Measurements from ENCODE around the gene SHKBP1. TPM values are rescaled to one million over a fixed set of nuclear protein-coding genes. Genes with fewer than 3 reads are reported as not detected.

Gene SHKBP1
- total RNA-seq, 2 donors from 2014 or later, result 15.8 to 35.6 TPM

DNA sequence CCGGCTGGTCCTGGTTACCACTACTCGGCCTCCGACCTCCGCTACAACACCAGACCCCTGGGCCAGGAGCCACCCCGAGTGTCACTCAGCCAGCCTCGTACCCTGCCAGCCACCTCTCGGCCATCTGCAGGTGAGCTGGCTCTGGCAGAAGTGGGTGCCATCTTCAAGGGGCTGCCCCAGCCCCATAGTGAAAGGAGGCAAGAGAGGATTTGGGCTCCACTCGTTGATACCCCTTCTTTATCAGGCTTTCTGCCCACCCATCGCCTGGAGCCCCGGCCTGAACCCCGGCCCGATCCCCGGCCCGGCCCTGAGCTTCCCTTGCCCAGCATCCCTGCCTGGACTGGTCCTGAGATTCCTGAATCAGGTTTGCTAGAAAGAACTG is 31.6 kb downstream of the SHKBP1 start:
- H3K27me3 ChIP-seq, result no peaks in the 10 kb centered on the region
- no peak overlapping the region for H3K27ac ChIP-seq
- peaks cover 0 to 56% of the 10 kb centered on the region in 2 donors for H3K4me1 ChIP-seq
- no peak for TF ChIP-seq CTCF (IDR thresholded peaks at IDR 0.05)
- H3K9me3 ChIP-seq, result no peaks in the 10 kb centered on the region
- no peaks in the 10 kb centered on the region for H3K36me3 ChIP-seq
- no peak overlapping the region for H3K4me3 ChIP-seq
- DNase-seq (ENCODE audit: low spot score), result no peak

DNA sequence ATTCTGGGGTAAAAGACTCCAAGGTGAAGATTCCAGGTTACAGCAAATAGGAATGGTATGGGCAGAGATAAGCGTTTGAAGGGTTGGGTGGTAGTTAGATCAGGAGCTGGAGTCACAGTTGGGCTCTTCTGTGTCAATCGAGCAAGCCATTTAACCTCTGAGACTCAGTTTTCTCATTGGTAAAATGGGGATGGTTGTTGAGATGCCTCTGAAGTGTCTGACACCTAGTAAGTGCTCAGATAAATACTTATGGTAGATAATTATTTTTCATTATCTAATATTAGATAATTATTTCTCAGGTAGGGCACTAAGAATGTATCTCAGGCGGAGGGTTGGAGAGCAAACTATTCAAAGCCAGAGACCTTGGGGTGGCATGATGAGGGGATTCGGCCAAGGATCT is 32.3 kb downstream of the SHKBP1 start:
- Histone ChIP-seq H3K4me3 (no peak overlapping the region), H3K27ac (no peak overlapping the region), H3K27me3 (no peaks in the 10 kb centered on the region), H3K4me1 (peaks cover 0 to 52% of the 10 kb centered on the region in 2 donors), H3K9me3 (no peaks in the 10 kb centered on the region), H3K36me3 (no peaks in the 10 kb centered on the region)
- DNase-seq (ENCODE audit: low spot score), result no peak
- no peak for TF ChIP-seq CTCF (IDR thresholded peaks at IDR 0.05)

DNA sequence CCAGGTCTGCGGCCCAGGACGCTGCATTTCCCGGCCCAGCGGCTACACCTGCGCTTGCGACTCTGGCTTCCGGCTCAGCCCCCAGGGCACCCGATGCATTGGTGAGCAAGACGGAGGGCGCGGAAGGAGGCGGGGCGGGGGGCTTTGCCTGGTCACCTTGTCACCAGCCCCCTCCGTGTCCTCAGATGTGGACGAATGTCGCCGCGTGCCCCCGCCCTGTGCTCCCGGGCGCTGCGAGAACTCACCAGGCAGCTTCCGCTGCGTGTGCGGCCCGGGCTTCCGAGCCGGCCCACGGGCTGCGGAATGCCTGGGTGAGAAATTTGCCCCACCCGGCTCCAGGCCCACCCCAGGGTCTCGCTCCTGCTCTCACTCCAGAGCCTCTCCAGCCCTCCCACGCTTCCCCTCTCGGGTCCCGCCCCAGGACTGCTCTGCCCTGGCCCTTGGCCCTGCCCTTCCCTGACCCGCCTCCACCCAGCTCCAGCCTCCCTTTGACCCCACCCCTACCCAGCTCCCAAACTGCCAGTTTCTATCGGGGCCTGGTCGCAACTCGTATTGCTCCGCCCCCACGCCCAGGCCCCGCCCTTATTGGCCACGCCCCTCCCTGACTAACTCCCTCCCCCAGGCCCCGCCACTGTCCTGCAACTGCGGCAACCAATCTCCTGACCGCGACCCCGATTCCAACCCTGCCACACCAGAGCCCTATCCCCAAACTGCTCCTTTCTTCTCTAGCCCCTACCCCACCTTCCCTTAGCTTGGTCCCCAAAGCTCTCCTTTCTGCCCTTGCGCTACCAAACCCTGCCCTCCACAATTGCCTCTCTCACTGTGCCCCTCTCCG is 33.1 kb downstream of the SHKBP1 start:
- Histone ChIP-seq H3K9me3 (no peaks in the 10 kb centered on the region), H3K4me1 (peaks cover 0 to 52% of the 10 kb centered on the region in 2 donors), H3K27me3 (no peaks in the 10 kb centered on the region), H3K4me3 (peak overlapping the region; percentile 39 to 48), H3K27ac (peak overlapping the region; percentile 74 to 77), H3K36me3 (no peaks in the 10 kb centered on the region)
- no peak for TF ChIP-seq CTCF (IDR thresholded peaks at IDR 0.05)
- peak; percentile 94 for DNase-seq (ENCODE audit: low spot score)

GRCh38 chr19:40610396-40611064 is 33.9 kb downstream of the SHKBP1 start:
- DNase-seq (ENCODE audit: low spot score), result no peak
- Histone ChIP-seq H3K27me3 (no peaks in the 10 kb centered on the region), H3K4me3 (peak overlapping the region; percentile 39 to 48), H3K4me1 (peaks cover 0 to 51% of the 10 kb centered on the region in 2 donors), H3K27ac (peak overlapping the region; percentile 74 to 77), H3K9me3 (no peaks in the 10 kb centered on the region), H3K36me3 (no peaks in the 10 kb centered on the region)
- no peak for TF ChIP-seq CTCF (IDR thresholded peaks at IDR 0.05)

DNA sequence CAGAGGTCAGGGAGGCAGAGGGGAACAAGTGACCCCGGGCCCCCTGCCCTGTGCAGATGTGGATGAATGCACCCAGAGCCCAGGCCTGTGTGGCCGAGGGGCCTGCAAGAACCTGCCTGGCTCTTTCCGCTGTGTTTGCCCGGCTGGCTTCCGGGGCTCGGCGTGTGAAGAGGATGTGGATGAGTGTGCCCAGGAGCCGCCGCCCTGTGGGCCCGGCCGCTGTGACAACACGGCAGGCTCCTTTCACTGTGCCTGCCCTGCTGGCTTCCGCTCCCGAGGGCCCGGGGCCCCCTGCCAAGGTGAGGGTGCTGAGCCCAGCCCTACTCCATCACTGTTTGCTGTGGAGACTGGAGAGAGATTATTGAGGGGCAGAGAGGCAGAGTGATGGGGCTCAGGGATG is 34.4 kb downstream of the SHKBP1 start:
- TF ChIP-seq CTCF (IDR thresholded peaks at IDR 0.05), result no peak
- no peaks in the 10 kb centered on the region for H3K9me3 ChIP-seq
- H3K4me3 ChIP-seq, result no peak overlapping the region
- no peaks in the 10 kb centered on the region for H3K27me3 ChIP-seq
- H3K36me3 ChIP-seq, result no peaks in the 10 kb centered on the region
- peak overlapping the region; percentile 74 to 77 for H3K27ac ChIP-seq
- H3K4me1 ChIP-seq, result peaks cover 0 to 45% of the 10 kb centered on the region in 2 donors
- no peak for DNase-seq (ENCODE audit: low spot score)
